NOMO-1 treated with DMSO at 0.1 percent for 48 hours (cell line): Measurements from ENCODE around the gene KRTAP4-8.
"Not testable (repeated sequence)": the region's sequence is repeated elsewhere in the genome, so short reads cannot be mapped to it uniquely, and the experiment has no call there.

Experiments used
- DNase-seq: peaks from one replicate; lab custom pipeline; 2025; ENCODE audit not compliant: unreplicated experiment; lab: John Stamatoyannopoulos, UW

KRTAP4-8 gene

DNA sequence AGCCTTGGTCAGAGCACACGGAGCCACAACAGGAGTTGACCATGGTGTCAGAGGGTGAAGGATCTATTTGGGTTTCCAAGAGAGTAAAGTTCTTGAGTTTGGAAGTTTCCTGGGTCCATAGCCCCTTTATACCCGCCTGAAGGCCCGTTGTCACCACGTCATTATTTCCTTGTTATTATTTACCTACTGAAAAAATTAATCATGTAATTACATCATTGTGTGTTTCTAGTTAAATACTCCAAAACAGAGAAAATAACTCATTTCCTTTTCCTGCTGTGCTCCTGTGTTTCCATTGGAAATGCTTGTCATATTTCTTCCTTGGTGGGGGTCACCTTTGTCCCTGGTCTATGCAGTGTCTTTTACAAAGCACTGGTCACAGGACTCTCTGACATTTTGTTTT, at the start of gene KRTAP4-8:
Gene KRTAP4-8, minus strand, starts transcription at position 101 of the 400 bp plus-strand sequence. Its CDS starts 58 bp downstream, at position 43.
- DNase-seq = no peak

DNA sequence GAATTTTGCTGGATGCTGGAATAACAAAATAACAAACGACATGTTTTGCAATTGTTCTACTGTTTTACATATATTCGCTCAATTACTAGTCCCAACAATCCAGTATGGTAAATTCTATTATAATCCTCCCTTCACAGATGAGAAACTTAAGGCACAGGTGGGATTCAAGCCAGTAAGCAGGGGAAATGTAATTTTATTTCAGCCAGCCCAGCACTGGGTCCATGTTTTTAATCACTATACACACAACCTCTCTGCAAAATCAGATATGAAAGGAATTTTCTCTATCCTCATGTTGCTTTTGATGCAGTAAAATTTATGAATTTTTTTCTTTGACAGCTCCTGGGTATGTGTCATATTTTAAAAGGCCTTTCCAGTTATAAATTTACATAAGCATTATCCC, 47.3 kb upstream of the KRTAP4-8 start:
- DNase-seq = no peak

DNA sequence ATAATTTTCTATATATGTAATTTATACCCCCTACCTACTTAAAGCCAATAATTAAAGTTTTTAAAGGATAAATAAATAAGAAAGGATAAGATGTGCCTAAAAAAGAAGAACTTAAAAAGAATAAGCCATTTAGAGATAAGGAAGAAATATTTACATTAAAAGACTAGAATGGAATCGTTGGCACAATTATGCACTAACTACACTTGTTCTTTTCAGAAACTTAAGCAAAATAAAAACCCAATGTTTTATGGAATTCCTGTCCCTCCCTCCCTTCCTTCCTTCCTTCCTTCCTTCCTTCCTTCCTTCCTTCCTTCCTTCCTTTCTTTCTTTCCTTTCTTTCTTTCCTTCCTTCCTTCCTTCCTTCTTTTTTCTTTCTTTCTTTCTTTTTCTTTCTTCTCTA, 46.9 kb upstream of the KRTAP4-8 start:
- no peak for DNase-seq

DNA sequence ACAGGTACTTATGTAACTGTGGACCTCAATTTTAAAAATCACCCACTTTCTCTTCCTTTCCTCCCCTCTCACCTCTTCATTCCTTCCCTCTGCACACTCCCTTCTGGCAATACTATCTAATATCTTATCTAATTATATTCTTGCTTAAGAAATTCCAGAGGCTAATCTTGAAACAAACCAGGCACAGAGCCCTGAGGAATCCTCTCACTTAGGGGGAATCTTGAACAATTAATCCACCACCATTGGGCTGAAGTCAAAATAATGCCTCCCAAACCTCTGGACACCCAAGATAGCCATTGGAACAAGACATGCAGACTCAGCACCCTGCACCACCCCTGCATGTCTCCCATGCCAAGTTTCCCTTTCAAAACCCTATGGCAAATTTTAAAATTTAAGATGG, 43.4 kb upstream of the KRTAP4-8 start:
- no peak for DNase-seq

DNA sequence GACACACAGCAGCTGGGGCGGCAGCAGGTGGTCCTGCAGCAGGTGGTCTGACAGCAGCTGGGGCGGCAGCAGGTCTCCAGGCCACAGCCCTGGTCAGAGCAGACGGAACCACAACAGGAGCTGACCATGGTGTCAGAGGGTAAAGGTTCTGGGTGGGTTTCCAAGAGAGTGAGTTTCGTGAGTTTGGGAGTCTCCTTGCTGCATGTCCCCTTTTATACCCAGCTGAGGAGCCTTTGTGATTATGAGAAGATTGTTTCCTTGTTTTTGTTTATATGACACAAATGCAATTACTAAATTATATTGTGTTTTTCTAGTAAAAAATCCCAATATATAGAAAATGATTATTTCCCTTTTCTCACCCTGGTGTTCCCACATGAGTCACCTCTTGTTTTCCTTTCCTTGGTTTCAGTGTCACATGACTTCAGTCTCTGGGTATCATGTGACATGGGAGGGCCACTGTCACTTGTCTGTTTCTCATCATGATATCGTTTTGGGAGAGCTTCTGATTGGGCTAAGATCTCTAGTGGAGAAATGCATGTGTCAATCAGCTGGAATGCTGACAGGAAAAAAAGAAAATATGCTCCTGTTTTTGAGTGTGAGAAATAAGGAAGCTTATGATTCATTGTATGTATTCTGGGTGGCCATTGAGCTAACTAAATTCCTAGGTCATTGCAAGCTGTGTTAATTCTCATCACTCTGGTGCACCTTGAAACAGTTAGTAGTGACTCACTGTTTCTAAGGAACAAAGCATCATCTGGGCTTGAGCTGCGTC, 42.6 kb upstream of the KRTAP4-8 start, which contains the start of gene KRTAP4-6:
Gene KRTAP4-6, minus strand, starts transcription at position 185 of the 772 bp plus-strand sequence. Its CDS starts 57 bp downstream, at position 128.
- no peak for DNase-seq

GRCh38 chr17:41139865-41140264, 41.9 kb upstream of the KRTAP4-8 start:
- DNase-seq = not testable (repeated sequence)

- no peak for DNase-seq
Observed at GRCh38 chr17:41133880-41134735, 36.2 kb upstream of the KRTAP4-8 start.

DNA sequence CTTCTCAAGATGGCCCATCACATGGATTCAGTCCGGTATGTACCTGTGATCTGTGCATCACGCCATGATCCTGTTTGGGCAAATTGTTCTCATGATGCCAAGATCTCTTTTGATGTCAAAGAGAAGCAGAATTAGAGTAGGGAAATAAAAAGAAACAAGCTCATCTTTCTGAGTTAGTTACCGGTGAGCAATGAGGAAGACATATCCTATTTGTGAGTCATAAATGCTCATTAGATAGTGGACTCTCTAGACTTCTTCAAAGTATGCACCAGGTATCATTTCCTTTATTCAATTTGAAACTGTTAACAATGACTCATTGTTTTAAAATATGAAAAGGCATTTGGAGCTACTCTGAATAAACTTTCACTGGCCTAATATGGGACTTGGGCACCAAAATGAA, 34.0 kb upstream of the KRTAP4-8 start:
- DNase-seq = peak; percentile 35

- DNase-seq = no peak
Observed at GRCh38 chr17:41127371-41127770, 29.4 kb upstream of the KRTAP4-8 start.

GRCh38 chr17:41126412-41126811, 28.5 kb upstream of the KRTAP4-8 start:
- DNase-seq = no peak

- no peak for DNase-seq
Observed at GRCh38 chr17:41125064-41125463, 27.1 kb upstream of the KRTAP4-8 start.

GRCh38 chr17:41123991-41124371, 26.0 kb upstream of the KRTAP4-8 start, which contains the start of gene KRTAP4-12:
Gene KRTAP4-12, minus strand, starts transcription at chr17:41124182. Its CDS starts 60 bp downstream, at chr17:41124122.
- not testable (repeated sequence) for DNase-seq

GRCh38 chr17:41123292-41123990, 25.5 kb upstream of the KRTAP4-8 start:
- not testable (repeated sequence) for DNase-seq

GRCh38 chr17:41121742-41122141, 23.8 kb upstream of the KRTAP4-8 start:
- no peak for DNase-seq

GRCh38 chr17:41119696-41120690, 22.1 kb upstream of the KRTAP4-8 start:
- DNase-seq = peak; percentile 78

- no peak for DNase-seq
Observed at GRCh38 chr17:41118721-41119120, 20.8 kb upstream of the KRTAP4-8 start.

DNA sequence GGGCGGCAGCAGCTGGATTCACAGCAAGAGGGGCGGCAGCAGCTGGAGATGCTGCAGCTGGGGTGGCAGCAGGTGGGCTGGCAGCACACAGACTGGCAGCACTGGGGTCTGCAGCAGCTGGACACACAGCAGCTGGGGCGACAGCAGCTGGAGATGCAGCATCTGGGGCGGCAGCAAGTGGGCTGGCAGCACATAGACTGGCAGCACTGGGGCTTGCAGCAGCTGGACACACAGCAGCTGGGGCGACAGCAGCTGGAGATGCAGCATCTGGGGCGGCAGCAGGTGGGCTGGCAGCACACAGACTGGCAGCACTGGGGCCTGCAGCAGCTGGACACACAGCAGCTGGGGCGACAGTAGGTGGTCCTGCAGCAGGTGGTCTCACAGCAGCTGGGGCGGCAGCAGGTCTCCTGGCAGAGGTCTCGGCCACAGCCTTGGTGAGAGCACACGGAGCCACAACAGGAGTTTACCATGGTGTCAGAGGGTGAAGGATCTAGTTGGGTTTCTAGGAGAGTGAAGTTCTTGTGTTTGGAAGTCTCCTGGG, 20.0 kb upstream of the KRTAP4-8 start, which contains the start of gene KRTAP4-11:
Gene KRTAP4-11, minus strand, starts transcription at position 528 of the 541 bp plus-strand sequence. Its CDS starts 58 bp downstream, at position 470.
- not testable (repeated sequence) for DNase-seq

DNA sequence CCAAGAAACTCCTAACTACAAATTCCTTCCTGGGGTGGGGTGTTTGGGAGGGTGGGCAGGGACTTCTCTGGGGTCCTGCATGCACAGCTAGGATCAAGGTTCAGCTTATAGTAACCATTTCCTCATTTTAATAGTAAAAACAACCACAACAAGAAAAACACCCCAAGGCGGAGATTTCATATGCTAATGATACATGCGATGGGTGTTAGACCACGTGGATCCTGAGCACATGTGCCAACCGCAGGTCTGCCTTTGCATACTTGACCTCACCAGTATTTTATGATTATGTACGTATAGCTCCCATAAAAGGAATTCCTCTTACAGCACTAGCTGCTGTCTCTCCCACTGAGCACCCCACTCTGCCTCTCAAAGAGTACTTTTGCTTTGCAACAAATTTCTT, 18.4 kb upstream of the KRTAP4-8 start:
- peak; percentile 78 for DNase-seq

DNA sequence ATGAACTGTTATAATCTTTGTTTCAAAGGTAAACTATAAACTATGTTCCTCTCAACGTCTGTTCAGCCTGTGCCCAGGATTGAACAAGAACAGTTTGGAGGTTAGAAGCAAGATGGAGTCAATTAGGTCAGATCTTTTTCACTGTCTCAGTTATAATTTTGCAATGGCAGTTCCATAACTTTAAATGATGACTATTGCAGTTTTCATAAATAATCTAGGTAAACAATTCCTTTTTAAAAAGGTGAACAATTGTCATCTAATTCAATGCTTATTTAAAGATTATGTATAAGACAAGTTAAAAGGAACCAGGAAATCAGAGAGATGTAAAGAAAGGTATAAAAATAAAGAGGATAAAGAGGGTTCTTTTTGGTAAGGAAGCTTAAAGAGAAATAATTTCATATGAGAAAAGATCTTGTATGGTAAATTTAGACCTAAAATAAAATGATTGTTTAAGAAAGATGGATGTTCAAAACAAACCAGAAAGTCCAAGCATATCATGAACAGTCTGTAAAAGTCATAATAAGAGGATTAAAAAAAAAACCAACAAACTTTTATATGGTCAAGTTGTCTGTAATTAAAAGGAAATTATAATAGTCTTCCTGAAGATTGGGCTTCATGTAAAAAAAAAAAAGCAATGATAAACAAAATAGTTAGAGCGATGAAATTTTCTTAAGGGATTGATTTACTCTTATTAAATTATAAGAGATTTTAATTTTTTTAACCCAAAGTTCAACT, 13.4 kb upstream of the KRTAP4-8 start:
- no peak for DNase-seq
